NT2/D1 (cell line): Measurements from ENCODE around the gene DSCAML1.

ENCODE experiments used
- SUZ12 ChIP-seq: IDR thresholded peaks from 2 replicates; pipeline ENCODE4 v1.6.1; 2011; ENCODE audit not compliant: insufficient read length, insufficient read depth; ENCODE audit errors: extremely low read depth
- YY1 ChIP-seq: IDR thresholded peaks from 2 replicates; pipeline ENCODE4 v1.6.1; 2011; ENCODE audit not compliant: insufficient read length, insufficient read depth
- ZNF274 ChIP-seq: IDR thresholded peaks from 2 replicates; pipeline ENCODE4 v1.6.1; 2011; ENCODE audit warnings: mild to moderate bottlenecking, low read depth, low read length

DNA sequence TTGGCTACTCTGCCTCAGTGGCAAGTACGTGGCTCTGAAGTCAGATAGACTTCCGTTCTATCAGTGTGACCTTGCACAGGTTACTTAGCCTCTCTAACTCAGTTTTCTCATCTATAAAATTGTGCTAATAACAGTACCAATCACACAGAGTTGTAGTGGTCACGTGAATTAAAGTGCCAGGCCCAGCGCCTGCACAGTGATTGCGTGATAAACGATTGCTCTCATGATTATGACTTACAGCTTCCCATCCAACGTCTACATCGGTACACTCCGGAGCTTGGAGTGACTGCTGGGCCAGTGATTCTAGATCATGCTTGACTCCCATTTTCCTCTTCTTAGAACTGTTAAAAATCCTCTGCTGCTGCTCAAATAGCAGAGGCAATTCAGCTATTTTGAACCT lies 247.6 kb downstream of the DSCAML1 start:
- no peak for TF ChIP-seq YY1
- TF ChIP-seq ZNF274: no peak
- TF ChIP-seq SUZ12: no peak
